B cell (primary cell): ENCODE results near the gene BBX.

ENCODE experiments used
- EZH2 ChIP-seq: IDR thresholded peaks from 2 replicates; pipeline ENCODE4 v1.6.1; 2012; ENCODE audit warnings: borderline replicate concordance, low read depth, mild to moderate bottlenecking, moderate library complexity, low read length; ENCODE audit not compliant: insufficient read depth, poor library complexity, severe bottlenecking
- TF ChIP-seq, protein P1 (sequence below): fragments of 200-600 bp; IDR thresholded peaks from one replicate; pipeline ENCODE4 v1.8.0; 2022; ENCODE audit warnings: antibody characterized with exemption, mild to moderate bottlenecking

DNA sequence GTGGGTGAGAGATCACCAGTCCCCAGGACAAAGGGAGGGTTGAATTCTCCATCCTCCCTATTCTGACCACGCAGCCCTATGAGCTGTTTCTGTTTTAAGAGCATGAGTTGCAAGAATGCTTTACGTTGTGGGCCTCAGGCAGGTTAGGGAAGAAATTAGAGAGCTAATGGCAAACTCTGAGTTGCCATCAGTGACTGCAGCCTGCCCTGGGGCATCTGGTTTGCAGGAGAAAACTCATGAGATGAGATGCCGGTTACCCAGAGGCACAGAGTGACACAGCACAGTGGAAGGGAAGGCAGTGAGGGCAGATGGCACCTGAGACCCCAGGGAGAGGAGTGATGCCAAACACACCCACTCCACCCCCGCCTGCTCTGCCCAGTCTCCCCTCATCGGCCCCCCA is 302.8 kb downstream of the BBX start:
- TF ChIP-seq, protein P1, sequence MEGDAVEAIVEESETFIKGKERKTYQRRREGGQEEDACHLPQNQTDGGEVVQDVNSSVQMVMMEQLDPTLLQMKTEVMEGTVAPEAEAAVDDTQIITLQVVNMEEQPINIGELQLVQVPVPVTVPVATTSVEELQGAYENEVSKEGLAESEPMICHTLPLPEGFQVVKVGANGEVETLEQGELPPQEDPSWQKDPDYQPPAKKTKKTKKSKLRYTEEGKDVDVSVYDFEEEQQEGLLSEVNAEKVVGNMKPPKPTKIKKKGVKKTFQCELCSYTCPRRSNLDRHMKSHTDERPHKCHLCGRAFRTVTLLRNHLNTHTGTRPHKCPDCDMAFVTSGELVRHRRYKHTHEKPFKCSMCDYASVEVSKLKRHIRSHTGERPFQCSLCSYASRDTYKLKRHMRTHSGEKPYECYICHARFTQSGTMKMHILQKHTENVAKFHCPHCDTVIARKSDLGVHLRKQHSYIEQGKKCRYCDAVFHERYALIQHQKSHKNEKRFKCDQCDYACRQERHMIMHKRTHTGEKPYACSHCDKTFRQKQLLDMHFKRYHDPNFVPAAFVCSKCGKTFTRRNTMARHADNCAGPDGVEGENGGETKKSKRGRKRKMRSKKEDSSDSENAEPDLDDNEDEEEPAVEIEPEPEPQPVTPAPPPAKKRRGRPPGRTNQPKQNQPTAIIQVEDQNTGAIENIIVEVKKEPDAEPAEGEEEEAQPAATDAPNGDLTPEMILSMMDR, result no peak
- no peak for TF ChIP-seq EZH2
